Adrenal gland (tissue), 12 donors: Measurements from ENCODE around the gene EYS. TPM values are rescaled to one million over a fixed set of nuclear protein-coding genes. Genes with fewer than 3 reads are reported as not detected.
A peak's percentile ranks its signal among the peaks of the same experiment; 100 is the strongest.

ENCODE experiments used
- DNase-seq, 7 donors: peaks; one replicate each; pipeline ENCODE4 v3.0.0-alpha.2; 2019 to 2020
- H3K27ac ChIP-seq, 5 donors: fragments of 200-600 bp; sonication (generic) in 4 of 5; 1 replicate in 3 of 5; 2 replicates in 2 of 5; pipeline versions ENCODE4 v1.5.1 to v1.8.0; 2016 to 2020; ENCODE audit warnings: mild to moderate bottlenecking in 1 of 5
- H3K27me3 ChIP-seq: fragments of 200-600 bp; 2 replicates; pipeline ENCODE4 v1.8.0; 2021
- H3K36me3 ChIP-seq, 2 donors: fragments of 200-600 bp; replicated peaks in 1 of 2; 1 replicate in 1 of 2; 2 replicates in 1 of 2; pipeline versions ENCODE4 v1.5.1 to v1.8.0; 2018 to 2022
- H3K4me1 ChIP-seq, 2 donors: fragments of 200-600 bp; replicated peaks in 1 of 2; 1 replicate in 1 of 2; 2 replicates in 1 of 2; pipeline versions ENCODE4 v1.5.1 to v1.8.0; 2018 to 2021
- H3K4me3 ChIP-seq, 4 donors: fragments of 200-600 bp; sonication (generic) in 3 of 4; one replicate each; pipeline ENCODE4 v1.5.1; 2016 to 2018
- H3K9me3 ChIP-seq, 3 donors: fragments of 200-600 bp; sonication (generic) in 1 of 3; replicated peaks in 1 of 3; 1 replicate in 2 of 3; 2 replicates in 1 of 3; pipeline versions ENCODE4 v1.5.1 to v1.8.0; 2016 to 2021
- POLR2A ChIP-seq, 2 donors: fragments of 450-650 bp; IDR thresholded peaks; one replicate each; pipeline ENCODE4 v1.6.1; 2017; ENCODE audit warnings: antibody characterized with exemption in 2 of 2, mild to moderate bottlenecking in 2 of 2, moderate library complexity in 1 of 2
- whole genome bisulfite sequencing, 4 donors: extraction: QIAGEN DNeasy Blood & Tissue Kit in 2 of 4; methylation state at CpG; one replicate each; pipeline versions ENCODE4 v1.1.5 to v1.1.7; 2013 to 2017; 5-methylcytosine and 5-hydroxymethylcytosine counted together
- intact Hi-C, 2 donors: fragments of 100-400 bp; cut with DNase I; formaldehyde crosslinking; loops; one replicate each; pipeline versions ENCODE4 v1.14.1 to v1.15.0; 2022 to 2023
- polyA plus RNA-seq, 3 donors: library from polyadenylated mRNA; stranded (reverse); fragments of 200-250 nt in 2 of 3; fragments of 350-450 nt in 1 of 3; fragmentation: Illumina TruSeq in 1 of 3; extraction: RNeasy Lipid Tissue Mini Kit (QIAGEN cat#74804) in 1 of 3; gene quantifications; one replicate each; pipeline ENCODE4 v1.2.3, GENCODE V29; 2013 to 2014
- total RNA-seq, 9 donors: library from RNA; depleted of rRNA in 4 of 9; stranded (reverse); fragments of >200 nt in 4 of 9; fragments of 120-200 nt in 1 of 9; fragmentation: NEBNext Ultra II Directional in 1 of 9; extraction: Animal tissue kit (Norgen Biotek cat#: 25700) in 1 of 9; gene quantifications; one replicate each; pipeline versions ENCODE4 v1.1.0 to v1.2.4, GENCODE V29; 2013 to 2023
- TF ChIP-seq, protein P1 (sequence below), 6 experiments: fragments of 450-650 bp in 4 of 6; fragments of 200-600 bp in 2 of 6; sonication (generic) in 1 of 6; IDR thresholded peaks; 1 replicate in 5 of 6; 2 replicates in 1 of 6; pipeline versions ENCODE4 v1.5.1 to v1.8.0; 2016 to 2021; ENCODE audit warnings: antibody characterized with exemption in 6 of 6, mild to moderate bottlenecking in 2 of 6, moderate library complexity in 1 of 6
- donor health status: healthy with polysubstance abuse.
- donor health status: Bipolar disorder and iron deficiency.
- donor health status: DM: yes; HTN: yes; CAD: no.
- donor health status: DM: no; HTN: no; CAD: no.
- donor health status: DM: no; HTN: no; CAD: no.
- donor health status: DM: yes; HTN: yes; CAD: no.

Gene EYS
- total and polyA plus RNA-seq, 12 donors: 0.03 to 3.1 (median 0.18) TPM; not detected in 7

DNA sequence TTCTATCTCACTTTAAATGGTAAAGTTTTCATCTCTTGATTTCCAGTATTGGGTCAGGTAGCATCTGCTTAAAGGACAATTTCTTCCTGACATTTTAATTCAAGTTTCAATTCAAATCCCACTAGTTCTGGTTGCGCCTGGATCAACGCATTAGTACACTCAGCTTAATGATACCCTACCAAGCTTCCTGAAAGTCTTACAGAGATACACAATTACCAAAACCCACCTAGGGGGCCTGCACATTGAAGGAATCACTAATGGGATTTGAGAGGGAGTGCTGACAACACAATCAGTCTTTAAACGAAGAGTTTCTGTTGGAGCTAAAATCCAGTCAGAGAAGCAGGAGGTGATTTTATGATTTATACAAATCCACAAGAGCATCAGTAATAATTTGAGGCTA, 1778.4 kb downstream of the EYS start:
- 60 to 76% (median 74%) methylated on average over 3 of the region's 3 CpGs for WGBS, 4 donors
- TF ChIP-seq POLR2A (IDR thresholded peaks at IDR 0.05): no peak
- TF ChIP-seq, protein P1, sequence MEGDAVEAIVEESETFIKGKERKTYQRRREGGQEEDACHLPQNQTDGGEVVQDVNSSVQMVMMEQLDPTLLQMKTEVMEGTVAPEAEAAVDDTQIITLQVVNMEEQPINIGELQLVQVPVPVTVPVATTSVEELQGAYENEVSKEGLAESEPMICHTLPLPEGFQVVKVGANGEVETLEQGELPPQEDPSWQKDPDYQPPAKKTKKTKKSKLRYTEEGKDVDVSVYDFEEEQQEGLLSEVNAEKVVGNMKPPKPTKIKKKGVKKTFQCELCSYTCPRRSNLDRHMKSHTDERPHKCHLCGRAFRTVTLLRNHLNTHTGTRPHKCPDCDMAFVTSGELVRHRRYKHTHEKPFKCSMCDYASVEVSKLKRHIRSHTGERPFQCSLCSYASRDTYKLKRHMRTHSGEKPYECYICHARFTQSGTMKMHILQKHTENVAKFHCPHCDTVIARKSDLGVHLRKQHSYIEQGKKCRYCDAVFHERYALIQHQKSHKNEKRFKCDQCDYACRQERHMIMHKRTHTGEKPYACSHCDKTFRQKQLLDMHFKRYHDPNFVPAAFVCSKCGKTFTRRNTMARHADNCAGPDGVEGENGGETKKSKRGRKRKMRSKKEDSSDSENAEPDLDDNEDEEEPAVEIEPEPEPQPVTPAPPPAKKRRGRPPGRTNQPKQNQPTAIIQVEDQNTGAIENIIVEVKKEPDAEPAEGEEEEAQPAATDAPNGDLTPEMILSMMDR (IDR thresholded peaks at IDR 0.05): no peak

DNA sequence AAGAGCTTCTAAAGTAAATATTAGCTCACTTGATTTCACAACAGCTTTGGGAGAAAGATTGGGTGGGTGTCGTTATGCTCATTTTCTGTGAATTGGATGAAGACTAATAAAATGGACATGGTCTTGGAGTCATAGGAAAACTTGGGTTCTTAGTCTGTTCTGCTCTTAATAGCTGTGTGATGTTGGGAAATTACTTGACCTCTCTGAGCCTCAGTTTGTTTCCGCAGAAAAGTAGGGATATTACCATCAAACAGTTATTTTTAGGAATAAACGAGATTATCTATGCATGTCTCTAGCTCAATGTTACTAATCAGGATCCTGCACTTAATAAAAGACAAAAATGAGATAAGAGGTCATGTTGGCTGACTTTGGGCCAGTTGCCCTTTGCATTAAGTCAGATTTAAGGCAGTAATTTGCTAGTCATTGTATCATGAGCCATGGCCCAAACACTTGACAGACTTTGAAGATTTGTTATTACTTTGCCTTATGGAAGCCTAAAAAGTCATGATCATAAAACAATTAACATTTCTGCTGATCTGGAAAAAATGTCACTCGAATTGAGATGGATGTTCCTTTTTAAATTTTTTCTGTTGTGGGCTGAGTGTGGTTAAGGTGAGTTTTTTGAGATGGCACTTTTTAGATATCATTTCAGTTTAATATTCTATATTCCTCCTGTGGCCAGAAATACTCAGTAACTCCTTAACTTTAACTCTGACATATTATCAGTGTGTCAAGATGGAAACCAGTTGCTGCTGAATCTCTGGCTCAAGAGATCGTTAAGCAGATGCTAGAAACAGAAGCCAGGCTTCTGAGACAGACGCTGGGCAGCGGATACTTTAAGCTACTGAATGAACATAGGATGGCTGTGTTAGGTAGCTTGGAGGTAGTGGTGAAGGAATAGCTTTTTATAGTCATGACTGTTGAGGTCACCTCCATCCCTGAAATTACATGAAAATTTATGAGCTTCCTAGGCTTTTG, 1779.8 kb downstream of the EYS start:
- WGBS, 4 donors: 60 to 75% (median 71%) methylated on average over 7 of the region's 7 CpGs
- Histone ChIP-seq H3K27me3 (no peaks in the 10 kb centered on the region), H3K36me3 (no peaks in the 10 kb centered on the region), H3K4me1 (no peaks in the 10 kb centered on the region), H3K4me3 (no peak overlapping the region), H3K9me3 (no peaks in the 10 kb centered on the region), H3K27ac (no peak overlapping the region)
- DNase-seq: no peak
- intact Hi-C loops: no loop called here
- TF ChIP-seq POLR2A (IDR thresholded peaks at IDR 0.05): no peak
- TF ChIP-seq, protein P1 (IDR thresholded peaks at IDR 0.05): no peak

More for the DNA sequence above, 1778.4 kb downstream of the EYS start:
- Histone ChIP-seq H3K9me3 (no peaks in the 10 kb centered on the region), H3K27ac (no peak overlapping the region), H3K27me3 (no peaks in the 10 kb centered on the region), H3K4me3 (no peak overlapping the region), H3K4me1 (no peaks in the 10 kb centered on the region), H3K36me3 (no peaks in the 10 kb centered on the region)
- intact Hi-C loops: no loop called here
- DNase-seq: no peak

DNA sequence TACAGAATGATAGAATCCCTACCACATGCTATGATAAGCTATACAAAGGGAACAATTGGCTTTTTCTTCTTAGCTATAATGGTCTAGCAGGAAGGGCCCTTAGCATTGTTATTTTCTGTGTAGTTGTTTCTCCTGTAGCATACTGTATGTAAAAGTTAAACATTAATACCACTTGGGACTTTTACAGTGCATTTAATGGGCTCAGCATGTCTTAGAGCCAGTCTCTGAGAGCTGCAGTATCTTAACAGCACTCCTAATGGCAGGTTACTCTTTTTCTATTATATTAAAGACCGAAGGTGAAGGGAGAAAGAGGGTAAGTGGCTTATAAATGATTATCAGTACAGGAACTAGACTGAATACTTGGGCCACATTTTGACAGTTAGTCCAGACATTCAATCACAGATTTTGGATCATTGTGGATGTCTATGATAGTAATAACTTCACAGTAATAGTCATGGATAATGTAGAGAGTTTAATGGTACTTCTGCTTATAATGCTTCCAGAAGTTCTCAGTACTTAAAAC, 1780.7 kb downstream of the EYS start:
- 56 to 87% (median 66%) methylated on average over 1 of the region's 1 CpG for WGBS, 4 donors
- no peaks in the 10 kb centered on the region for H3K36me3 ChIP-seq
- DNase-seq: no peak
- intact Hi-C loops: no loop called here
- no peaks in the 10 kb centered on the region for H3K4me1 ChIP-seq
- H3K27me3 ChIP-seq: no peaks in the 10 kb centered on the region
- no peak overlapping the region for H3K4me3 ChIP-seq
- no peak overlapping the region for H3K27ac ChIP-seq
- no peaks in the 10 kb centered on the region for H3K9me3 ChIP-seq
- no peak for TF ChIP-seq POLR2A (IDR thresholded peaks at IDR 0.05)
- TF ChIP-seq, protein P1 (IDR thresholded peaks at IDR 0.05): no peak

DNA sequence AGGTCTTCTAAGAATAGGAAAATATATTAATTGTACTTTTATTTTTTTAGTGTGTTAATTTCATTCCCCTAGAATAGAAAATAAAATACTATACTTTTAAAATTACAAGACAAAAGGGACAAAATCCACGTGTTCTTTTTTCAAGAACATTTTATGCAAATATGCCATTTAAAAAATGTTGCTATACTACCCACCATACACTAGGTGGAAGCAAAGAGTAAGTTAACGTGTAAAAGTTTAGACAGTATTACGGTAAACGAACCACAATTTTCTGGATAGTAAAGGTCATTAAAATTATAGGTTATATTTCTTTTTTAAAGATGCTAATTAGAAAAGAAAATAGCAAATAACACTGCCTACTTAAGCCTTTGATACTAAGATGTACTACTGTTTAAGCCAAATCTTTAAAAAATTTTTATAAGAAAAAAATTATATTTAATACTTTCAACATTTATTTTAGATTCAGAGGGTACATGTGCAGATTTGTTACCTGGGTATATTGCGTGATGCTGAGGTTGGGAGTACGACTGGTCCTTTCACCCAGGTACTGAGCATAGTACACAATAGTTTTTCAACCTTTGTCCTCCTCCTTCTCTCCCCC, 1783.8 kb downstream of the EYS start:
- H3K9me3 ChIP-seq: no peaks in the 10 kb centered on the region
- TF ChIP-seq POLR2A (IDR thresholded peaks at IDR 0.05): no peak
- TF ChIP-seq, protein P1 (IDR thresholded peaks at IDR 0.05): peak; percentile 43 to 62 (median 58)
- no peaks in the 10 kb centered on the region for H3K4me1 ChIP-seq
- intact Hi-C loops: loop anchor here in 1 of 2 donors (5.0 kb wide), 1 partner anchor 409 kb away; no protein-coding TSS in a partner anchor
- no peaks in the 10 kb centered on the region for H3K36me3 ChIP-seq
- DNase-seq: no peak
- no peak overlapping the region for H3K4me3 ChIP-seq
- 7 to 9% (median 9%) methylated on average over 6 of the region's 6 CpGs for WGBS, 4 donors
- H3K27me3 ChIP-seq: no peaks in the 10 kb centered on the region
- no peak overlapping the region for H3K27ac ChIP-seq
